ENCODE measurements around the gene PAM. TPM values are rescaled to one million over a fixed set of nuclear protein-coding genes. Genes with fewer than 3 reads are reported as not detected.
A peak's percentile ranks its signal among the peaks of the same experiment; 100 is the strongest.

Gene PAM
- total and polyA plus RNA-seq, 8 donors, result 27.4 to 322 (median 93.9) TPM

- peaks cover 0 to 29% (median 17%) of the 10 kb centered on the region in 4 donors for H3K4me1 ChIP-seq
- WGBS, 5 donors, result 52 to 90% (median 75%) methylated on average over 1 of the region's 1 CpG
These were observed 37.6 kb downstream of the PAM start for GRCh38 chr5:102792705-102793104.

GRCh38 chr5:102794047-102794446 lies 38.9 kb downstream of the PAM start:
- DNase-seq, result no peak
- intact Hi-C loops (cut with DNase I; ENCODE audit: low total_unique reads), result no loop called here

More at GRCh38 chr5:102792705-102793104, 37.6 kb downstream of the PAM start:
- H3K27me3 ChIP-seq, result no peaks in the 10 kb centered on the region
- intact Hi-C loops (cut with DNase I; ENCODE audit: low total_unique reads), result no loop called here
- TF ChIP-seq POLR2AphosphoS5 (IDR thresholded peaks at IDR 0.05) (no peak), EP300 (IDR thresholded peaks at IDR 0.05) (no peak), POLR2A (IDR thresholded peaks at IDR 0.05) (no peak), CTCF (IDR thresholded peaks at IDR 0.05) (no peak)
- H3K4me3 ChIP-seq, result no peak overlapping the region
- DNase-seq, result peak in 1 of 2 donors; percentile 9
- H3K9me3 ChIP-seq, result no peaks in the 10 kb centered on the region
- no peak overlapping the region for H3K27ac ChIP-seq
- no peaks in the 10 kb centered on the region for H3K36me3 ChIP-seq

GRCh38 chr5:102794677-102795331 lies 39.7 kb downstream of the PAM start:
- no peak for DNase-seq
- intact Hi-C loops (cut with DNase I; ENCODE audit: low total_unique reads), result no loop called here
- Histone ChIP-seq H3K27me3 (no peaks in the 10 kb centered on the region), H3K4me1 (peaks cover 0 to 32% (median 18%) of the 10 kb centered on the region in 4 donors), H3K9me3 (no peaks in the 10 kb centered on the region), H3K4me3 (no peak overlapping the region), H3K36me3 (no peaks in the 10 kb centered on the region), H3K27ac (no peak overlapping the region)
- 58 to 89% (median 74%) methylated on average over 3 of the region's 3 CpGs for WGBS, 5 donors
- TF ChIP-seq EP300 (IDR thresholded peaks at IDR 0.05) (no peak), POLR2AphosphoS5 (IDR thresholded peaks at IDR 0.05) (no peak), CTCF (IDR thresholded peaks at IDR 0.05) (no peak), POLR2A (IDR thresholded peaks at IDR 0.05) (no peak)

More at GRCh38 chr5:102794047-102794446, 38.9 kb downstream of the PAM start:
- peaks cover 0 to 32% (median 18%) of the 10 kb centered on the region in 4 donors for H3K4me1 ChIP-seq
- H3K4me3 ChIP-seq, result no peak overlapping the region
- H3K27ac ChIP-seq, result no peak overlapping the region
- WGBS, 5 donors, result 61 to 82% (median 74%) methylated on average over 1 of the region's 1 CpG
- TF ChIP-seq POLR2A (IDR thresholded peaks at IDR 0.05) (no peak), EP300 (IDR thresholded peaks at IDR 0.05) (no peak), POLR2AphosphoS5 (IDR thresholded peaks at IDR 0.05) (no peak)
- no peaks in the 10 kb centered on the region for H3K9me3 ChIP-seq
- no peaks in the 10 kb centered on the region for H3K27me3 ChIP-seq
- no peaks in the 10 kb centered on the region for H3K36me3 ChIP-seq

GRCh38 chr5:102795526-102795925 lies 40.4 kb downstream of the PAM start:
- 62 to 80% (median 71%) methylated on average over 4 of the region's 4 CpGs for WGBS, 5 donors
- no peaks in the 10 kb centered on the region for H3K9me3 ChIP-seq
- H3K4me1 ChIP-seq, result peaks cover 0 to 32% (median 18%) of the 10 kb centered on the region in 4 donors
- intact Hi-C loops (cut with DNase I; ENCODE audit: low total_unique reads), result no loop called here
- no peak for TF ChIP-seq CTCF (IDR thresholded peaks at IDR 0.05)
- no peak for TF ChIP-seq EP300 (IDR thresholded peaks at IDR 0.05)
- TF ChIP-seq POLR2AphosphoS5 (IDR thresholded peaks at IDR 0.05), result no peak
- TF ChIP-seq POLR2A (IDR thresholded peaks at IDR 0.05), result no peak
- no peaks in the 10 kb centered on the region for H3K36me3 ChIP-seq
- no peak overlapping the region for H3K4me3 ChIP-seq
- no peak for DNase-seq
- H3K27me3 ChIP-seq, result no peaks in the 10 kb centered on the region
- no peak overlapping the region for H3K27ac ChIP-seq

GRCh38 chr5:102796009-102796408 lies 40.9 kb downstream of the PAM start:
- Histone ChIP-seq H3K4me1 (peaks cover 0 to 33% (median 18%) of the 10 kb centered on the region in 4 donors), H3K9me3 (no peaks in the 10 kb centered on the region), H3K36me3 (no peaks in the 10 kb centered on the region), H3K27me3 (no peaks in the 10 kb centered on the region), H3K4me3 (no peak overlapping the region), H3K27ac (no peak overlapping the region)
- WGBS, 5 donors, result 66 to 92% (median 84%) methylated on average over 2 of the region's 2 CpGs
- intact Hi-C loops (cut with DNase I; ENCODE audit: low total_unique reads), result no loop called here
- no peak for DNase-seq
- TF ChIP-seq CTCF (IDR thresholded peaks at IDR 0.05) (no peak), EP300 (IDR thresholded peaks at IDR 0.05) (no peak), POLR2A (IDR thresholded peaks at IDR 0.05) (no peak), POLR2AphosphoS5 (IDR thresholded peaks at IDR 0.05) (no peak)
